GM12874 (cell line): ENCODE measurements around the gene TOPORS.

Source experiments
- CTCF ChIP-seq: IDR thresholded peaks from 2 replicates; pipeline ENCODE4 v1.5.1; 2011; ENCODE audit warnings: low read depth, mild to moderate bottlenecking, control low read depth, low read length, moderate library complexity; ENCODE audit not compliant: insufficient read depth

TOPORS gene

GRCh38 chr9:32533816-32534215 lies 18.6 kb downstream of the TOPORS start:
- no peak for TF ChIP-seq CTCF

- TF ChIP-seq CTCF, result no peak
Measured at GRCh38 chr9:32533336-32533735, 19.1 kb downstream of the TOPORS start.

DNA sequence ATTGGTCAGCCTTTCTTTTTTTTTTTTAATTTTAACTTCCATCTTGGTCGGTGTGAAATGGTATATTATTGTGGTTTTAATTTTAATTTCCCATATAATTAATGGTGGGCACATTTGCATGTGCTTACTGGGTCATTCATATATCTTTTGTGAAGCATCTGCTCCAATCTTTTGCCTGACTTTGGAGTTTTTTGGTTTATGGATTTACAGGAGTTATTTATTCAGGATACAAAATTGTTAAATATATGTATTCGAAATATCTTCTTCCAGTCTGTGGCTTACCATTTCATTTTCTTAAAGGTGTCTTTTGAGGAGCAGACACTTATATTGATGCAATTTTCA lies 25.7 kb downstream of the TOPORS start:
- TF ChIP-seq CTCF, result no peak

DNA sequence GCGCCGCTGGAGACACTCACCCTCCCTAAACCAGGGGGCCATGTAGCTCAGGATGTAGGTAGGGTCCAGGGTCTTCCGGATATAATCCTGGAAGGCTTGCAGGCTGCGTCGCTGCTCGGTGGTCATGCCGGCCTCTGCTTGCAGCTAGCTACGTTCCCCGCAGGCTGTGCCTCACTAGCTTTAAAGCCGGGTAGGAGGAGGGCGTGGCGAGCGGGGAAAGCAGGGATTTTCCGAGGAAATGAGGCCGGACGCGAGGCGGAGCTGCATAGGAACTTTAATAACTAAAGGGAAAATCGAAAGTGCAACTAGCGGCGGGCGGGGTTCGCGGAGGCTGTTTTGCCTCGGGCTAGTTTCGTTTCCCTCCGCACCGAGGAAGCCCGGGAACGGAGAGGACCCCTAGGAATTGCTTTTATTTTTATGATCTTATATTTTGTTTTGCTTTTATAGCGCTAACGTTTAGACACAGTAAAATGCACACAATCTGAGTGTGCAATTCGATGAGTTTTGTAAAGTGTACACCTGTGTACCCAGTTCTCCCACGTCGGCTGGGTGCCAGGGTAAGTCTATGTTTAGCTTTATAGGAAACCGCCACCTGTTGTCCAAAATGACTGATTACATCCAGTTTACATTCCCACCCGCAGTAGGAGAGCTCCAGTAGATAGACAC lies 26.2 kb downstream of the TOPORS start, which contains the start of gene RIGI:
TSS of gene RIGI (minus strand) at position 156 of the 666 bp plus-strand sequence. CDS start at position 126, 30 bp downstream.
- TF ChIP-seq CTCF, result peak; percentile 27; the same call in 1 of the 2 replicates

DNA sequence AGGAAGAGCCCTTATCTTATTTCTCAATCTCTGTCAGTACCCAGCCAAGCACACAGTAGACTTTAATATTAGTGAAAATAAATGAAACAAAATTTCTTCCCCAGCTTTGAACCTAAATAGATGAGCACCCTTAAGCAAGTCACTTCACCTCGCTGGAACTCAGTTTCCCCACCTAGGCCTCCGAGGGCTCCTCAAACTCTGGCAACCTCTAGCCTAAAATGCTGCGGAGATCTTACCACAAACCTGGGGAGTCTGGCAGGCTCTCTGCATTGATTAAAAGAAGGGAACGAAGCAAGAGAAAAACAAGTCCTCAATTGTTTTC lies 26.7 kb downstream of the TOPORS start:
- no peak for TF ChIP-seq CTCF

- TF ChIP-seq CTCF, result no peak
Measured at GRCh38 chr9:32524892-32525708, 27.3 kb downstream of the TOPORS start.

DNA sequence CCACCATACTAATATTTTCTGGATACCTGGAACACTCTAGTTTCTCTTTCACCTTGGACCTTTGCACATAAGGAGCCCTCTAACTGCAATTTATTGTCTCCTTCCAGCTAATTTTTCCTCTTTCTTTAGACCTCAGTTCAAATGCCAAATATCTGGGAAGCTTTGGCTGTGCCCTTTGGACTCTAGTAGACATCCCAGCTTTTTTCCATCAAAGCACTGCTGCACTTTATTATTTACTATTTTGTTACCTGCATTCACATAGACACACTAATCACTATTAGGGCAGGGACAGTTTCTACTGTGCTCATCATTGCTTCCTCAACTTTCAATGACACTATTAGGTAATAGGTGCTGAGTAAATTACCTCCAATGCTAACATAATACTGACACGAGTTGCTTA lies 28.5 kb downstream of the TOPORS start:
- TF ChIP-seq CTCF, result no peak
